Neural cell (in vitro differentiated cells): ENCODE results near the gene CFAP92. TPM values are rescaled to one million over a fixed set of nuclear protein-coding genes. Genes with fewer than 3 reads are reported as not detected.

Source experiments
- H2AFZ ChIP-seq: fragments of 200-600, 300-800 bp; sonication (generic), shearing (Covaris generic); 2 replicates; pipeline ENCODE4 v1.6.0; 2014; ENCODE audit warnings: low read depth, mild to moderate bottlenecking, antibody characterized with exemption, low read length, moderate library complexity
- H3F3A ChIP-seq: fragments of 200-600 bp; shearing (Covaris generic); 2 replicates; pipeline ENCODE4 v1.6.1; 2016; ENCODE audit warnings: mild to moderate bottlenecking, moderate library complexity, mixed read lengths, antibody characterized with exemption, low read length; ENCODE audit not compliant: insufficient read depth, poor library complexity, severe bottlenecking
- H3K27ac ChIP-seq: fragments of 200-600, 300-800 bp; sonication (generic), shearing (Covaris generic); 2 replicates; pipeline ENCODE4 v1.5.1; 2014; ENCODE audit warnings: mild to moderate bottlenecking, low read length, moderate library complexity
- H3K27me3 ChIP-seq: fragments of 300-800, 200-600 bp; sonication (generic), shearing (Covaris generic); 2 replicates; pipeline ENCODE4 v1.6.0; 2014; ENCODE audit warnings: mild to moderate bottlenecking, low read depth, low read length, moderate library complexity; ENCODE audit not compliant: insufficient read depth
- H3K36me3 ChIP-seq: fragments of 300-800, 200-600 bp; sonication (generic), shearing (Covaris generic); 2 replicates; pipeline ENCODE4 v1.5.1; 2014; ENCODE audit warnings: mild to moderate bottlenecking, antibody characterized with exemption, low read length, moderate library complexity; ENCODE audit not compliant: insufficient read depth
- H3K4me2 ChIP-seq: fragments of 300-800, 200-600 bp; sonication (generic), shearing (Covaris generic); 2 replicates; pipeline ENCODE4 v1.6.0; 2014; ENCODE audit warnings: mild to moderate bottlenecking, low read length
- H3K4me3 ChIP-seq: fragments of 300-800, 200-600 bp; sonication (generic), shearing (Covaris generic); 2 replicates; pipeline ENCODE4 v1.5.1; 2014; ENCODE audit warnings: mild to moderate bottlenecking, low read length, moderate library complexity
- H3K79me2 ChIP-seq: fragments of 200-600 bp; shearing (Covaris generic); replicated peaks from 2 replicates; pipeline ENCODE4 v1.6.0; 2014; ENCODE audit warnings: mild to moderate bottlenecking, low read length, moderate library complexity; ENCODE audit not compliant: insufficient read depth
- H3K9ac ChIP-seq: fragments of 300-800, 200-600 bp; sonication (generic), shearing (Covaris generic); 2 replicates; pipeline ENCODE4 v1.6.1; 2016; ENCODE audit warnings: mild to moderate bottlenecking, low read length, mixed read lengths
- H3K9me2 ChIP-seq: fragments of 200-600 bp; shearing (Covaris generic); 2 replicates; pipeline ENCODE4 v1.6.1; 2016; ENCODE audit warnings: mild to moderate bottlenecking, low read length, mixed read lengths; ENCODE audit not compliant: insufficient read depth
- H3K9me3 ChIP-seq: fragments of 200-600, 300-800 bp; sonication (generic), shearing (Covaris generic); 2 replicates; pipeline ENCODE4 v1.6.1; 2016; ENCODE audit warnings: mild to moderate bottlenecking, mixed run types, low read length, moderate library complexity, mixed read lengths
- H4K20me1 ChIP-seq: fragments of 200-600 bp; shearing (Covaris generic); 2 replicates; pipeline ENCODE4 v1.6.1; 2016; ENCODE audit warnings: mild to moderate bottlenecking, mixed run types; ENCODE audit not compliant: insufficient read depth
- CTCF ChIP-seq: fragments of 450-650 bp; IDR thresholded peaks from 2 replicates; pipeline ENCODE4 v1.5.1; 2014; ENCODE audit warnings: antibody characterized with exemption, mild to moderate bottlenecking, moderate library complexity; ENCODE audit not compliant: poor library complexity, severe bottlenecking
- EP300 ChIP-seq: fragments of 450-650 bp; conservative IDR thresholded peaks from 2 replicates; pipeline ENCODE4 v1.6.1; 2014; ENCODE audit warnings: antibody characterized with exemption, mild to moderate bottlenecking, moderate library complexity; ENCODE audit not compliant: poor library complexity, severe bottlenecking
- EZH2 ChIP-seq: fragments of 200-600, 300-800 bp; shearing (Covaris generic), sonication (generic); IDR thresholded peaks from 2 replicates; pipeline ENCODE4 v1.6.1; 2014; ENCODE audit warnings: antibody characterized with exemption, low read length, borderline replicate concordance, mild to moderate bottlenecking; ENCODE audit not compliant: insufficient read depth, poor library complexity, severe bottlenecking
- MXI1 ChIP-seq: fragments of 450-650 bp; conservative IDR thresholded peaks from 2 replicates; pipeline ENCODE4 v1.6.1; 2014; ENCODE audit warnings: antibody characterized with exemption, mild to moderate bottlenecking; ENCODE audit not compliant: poor library complexity, severe bottlenecking
- POLR2AphosphoS5 ChIP-seq: IDR thresholded peaks from 2 replicates; pipeline ENCODE4 v1.6.1; 2012
- RAD21 ChIP-seq: fragments of 450-650 bp; conservative IDR thresholded peaks from 2 replicates; pipeline ENCODE4 v1.6.1; 2014; ENCODE audit warnings: antibody characterized with exemption, mild to moderate bottlenecking, moderate library complexity
- REST ChIP-seq: IDR thresholded peaks from 2 replicates; pipeline ENCODE4 v1.6.1; 2012; ENCODE audit warnings: borderline replicate concordance
- SMC3 ChIP-seq: fragments of 450-650 bp; conservative IDR thresholded peaks from 2 replicates; pipeline ENCODE4 v1.6.1; 2014; ENCODE audit warnings: antibody characterized with exemption, mild to moderate bottlenecking, moderate library complexity; ENCODE audit not compliant: poor library complexity
- TAF1 ChIP-seq: IDR thresholded peaks from 2 replicates; pipeline ENCODE4 v1.6.1; 2012; ENCODE audit warnings: low read depth
- polyA plus RNA-seq: library from polyadenylated mRNA; depleted of rRNA; stranded (reverse); fragments of >200 nt; gene quantifications from 2 replicates; pipeline ENCODE4 v1.2.3, GENCODE V29; 2014

The CFAP92 gene
- polyA plus RNA-seq, 1 donor from 2014 or later, result 0.69 TPM

- Histone ChIP-seq H3K27me3 (no peaks in the 10 kb centered on the region), H4K20me1 (no peaks in the 10 kb centered on the region), H3K9me3 (no peaks in the 10 kb centered on the region), H3K9me2 (no peaks in the 10 kb centered on the region), H3K36me3 (no peaks in the 10 kb centered on the region), H3K27ac (no peak overlapping the region), H3K4me2 (no peak overlapping the region), H3K79me2 (no peaks in the 10 kb centered on the region), H3F3A (no peaks in the 10 kb centered on the region), H3K4me3 (no peak overlapping the region), H3K9ac (no peak overlapping the region), H2AFZ (no peak overlapping the region)
- no peak for TF ChIP-seq POLR2AphosphoS5
- no peak for TF ChIP-seq REST
- TF ChIP-seq EZH2, result no peak
- no peak for TF ChIP-seq MXI1
- no peak for TF ChIP-seq SMC3
- TF ChIP-seq TAF1, result no peak
Observed at GRCh38 chr3:129028866-129029265, 35.0 kb upstream of the CFAP92 start.

GRCh38 chr3:129027544-129027880 lies 33.6 kb upstream of the CFAP92 start:
- Histone ChIP-seq H3K4me3 (peak overlapping the region; percentile 52), H3K27me3 (no peaks in the 10 kb centered on the region), H4K20me1 (no peaks in the 10 kb centered on the region), H3K4me2 (no peak overlapping the region), H3K9me2 (no peaks in the 10 kb centered on the region), H3K9ac (no peak overlapping the region), H3K79me2 (no peaks in the 10 kb centered on the region), H3K9me3 (no peaks in the 10 kb centered on the region), H3F3A (no peaks in the 10 kb centered on the region), H2AFZ (no peak overlapping the region), H3K36me3 (no peaks in the 10 kb centered on the region), H3K27ac (no peak overlapping the region)
- TF ChIP-seq EZH2, result no peak
- TF ChIP-seq POLR2AphosphoS5, result no peak
- TF ChIP-seq REST, result no peak
- TF ChIP-seq SMC3, result no peak
- no peak for TF ChIP-seq RAD21
- no peak for TF ChIP-seq CTCF
- TF ChIP-seq MXI1, result no peak
- TF ChIP-seq EP300, result no peak
- TF ChIP-seq TAF1, result no peak
